Activated CD4-positive, alpha-beta T cell treated with anti-CD3 and anti-CD28 coated beads, Interleukin-10, Interleukin-2, amounts not matched to agents 100 ng/mL and 50 ng/mL, durations not matched to agents 16 hours and 8 hours (primary cell): ENCODE results near the gene SAMD4A.
"Not testable (repeated sequence)": the region's sequence is repeated elsewhere in the genome, so short reads cannot be mapped to it uniquely, and the experiment has no call there.

Experiments used
- DNase-seq: peaks from one replicate; pipeline ENCODE4 v3.0.0-alpha.2; 2020

SAMD4A gene

DNA sequence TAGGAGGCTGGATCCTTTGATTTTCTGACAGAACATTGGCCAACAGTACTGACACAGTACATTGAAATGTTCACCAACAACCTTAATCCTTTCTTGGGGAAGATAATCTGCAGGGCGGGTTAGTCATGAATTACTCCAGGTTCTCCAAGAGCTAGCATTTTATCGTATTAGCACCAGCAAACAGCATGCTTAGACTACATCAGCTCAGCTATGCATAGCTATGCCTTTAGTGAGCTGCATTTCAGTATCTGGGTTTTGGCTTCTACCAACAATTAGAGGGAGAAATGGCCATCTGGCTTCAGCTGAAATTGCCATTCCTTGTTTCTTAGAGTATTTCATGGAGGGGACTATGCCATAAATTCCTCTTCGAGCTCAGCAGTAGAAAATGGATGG lies 33.8 kb downstream of the SAMD4A start:
- DNase-seq: no peak

DNA sequence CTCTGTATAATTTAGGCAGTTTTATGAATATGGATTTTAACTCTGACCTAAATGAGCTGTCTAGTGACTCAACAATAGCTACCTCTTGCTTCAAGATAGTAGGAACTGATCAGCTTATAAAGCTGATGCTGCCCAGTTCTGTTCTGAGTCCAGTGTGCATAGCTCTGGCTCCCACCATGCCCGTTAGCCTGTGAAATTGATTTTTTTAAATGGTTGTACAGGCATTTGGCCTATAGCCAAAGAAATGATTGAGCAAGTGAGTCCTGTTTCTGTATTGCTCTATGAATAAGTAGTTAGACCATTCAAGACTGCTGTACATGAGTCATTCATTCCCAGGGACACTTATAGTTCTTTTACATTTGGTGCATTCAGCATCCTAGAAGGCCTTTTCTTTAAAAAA lies 36.4 kb downstream of the SAMD4A start:
- DNase-seq: no peak

DNA sequence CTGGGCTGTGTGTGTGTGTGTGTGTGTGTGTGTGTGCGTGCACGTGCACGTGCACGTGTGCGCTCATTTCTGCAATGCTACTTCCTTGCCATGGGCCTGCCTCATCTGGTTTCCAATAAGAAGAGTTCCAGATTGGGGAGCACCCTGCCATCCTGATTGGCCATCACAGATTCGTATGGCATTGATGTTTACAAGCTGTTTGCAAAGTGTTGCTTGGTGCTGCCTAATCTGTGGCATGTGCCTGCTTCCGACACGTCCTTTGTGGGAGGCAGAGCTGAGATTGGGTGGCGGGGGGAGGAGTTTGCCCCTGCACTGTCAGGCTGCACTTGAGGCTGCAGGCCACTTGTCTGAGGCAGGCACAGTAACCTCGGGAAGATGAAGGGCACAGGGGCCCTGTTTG lies 39.2 kb downstream of the SAMD4A start:
- DNase-seq: peak; percentile 21

DNA sequence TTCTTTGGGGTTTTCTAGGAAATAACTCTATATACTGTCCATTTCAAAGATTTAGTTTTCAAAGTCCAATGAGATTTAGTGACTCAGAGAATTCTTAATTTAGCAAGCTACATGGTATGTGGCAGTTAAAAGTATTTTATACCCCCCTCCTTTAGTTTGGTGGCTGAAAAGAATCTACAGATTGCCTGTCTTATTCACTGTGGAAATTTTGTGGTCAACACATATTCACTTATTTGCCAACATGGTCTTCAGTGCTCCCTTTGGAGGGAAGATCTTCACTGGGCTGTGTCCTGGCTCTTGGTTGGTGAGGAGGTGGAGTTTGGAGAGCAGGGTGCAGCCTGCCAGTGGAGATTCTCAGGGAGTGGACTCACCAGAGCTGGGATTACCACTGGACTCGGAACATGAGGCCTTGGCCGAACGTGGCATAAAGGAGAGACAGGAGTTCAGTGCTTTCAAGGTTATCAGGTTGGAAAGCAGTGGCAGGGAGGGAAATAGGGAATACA lies 39.8 kb downstream of the SAMD4A start:
- DNase-seq: no peak

DNA sequence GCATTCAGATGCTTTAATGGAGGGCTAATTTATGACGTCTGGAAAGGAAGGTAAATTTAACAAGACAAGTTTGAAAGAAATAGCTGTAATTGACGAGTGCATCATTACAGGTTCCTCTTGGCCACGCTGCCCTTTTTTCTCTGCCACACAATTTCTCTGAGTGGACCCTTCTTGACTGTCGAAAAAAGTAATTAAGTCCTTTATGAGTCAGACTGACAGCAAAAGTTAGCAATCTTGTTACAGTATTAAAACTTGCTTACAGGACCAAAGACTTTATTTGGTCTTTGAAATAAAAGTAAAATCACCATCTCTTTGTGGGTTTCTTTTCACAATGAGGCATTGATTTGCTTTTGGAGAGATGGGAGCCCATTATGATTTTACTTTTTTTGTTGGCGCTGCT lies 42.6 kb downstream of the SAMD4A start:
- no peak for DNase-seq

DNA sequence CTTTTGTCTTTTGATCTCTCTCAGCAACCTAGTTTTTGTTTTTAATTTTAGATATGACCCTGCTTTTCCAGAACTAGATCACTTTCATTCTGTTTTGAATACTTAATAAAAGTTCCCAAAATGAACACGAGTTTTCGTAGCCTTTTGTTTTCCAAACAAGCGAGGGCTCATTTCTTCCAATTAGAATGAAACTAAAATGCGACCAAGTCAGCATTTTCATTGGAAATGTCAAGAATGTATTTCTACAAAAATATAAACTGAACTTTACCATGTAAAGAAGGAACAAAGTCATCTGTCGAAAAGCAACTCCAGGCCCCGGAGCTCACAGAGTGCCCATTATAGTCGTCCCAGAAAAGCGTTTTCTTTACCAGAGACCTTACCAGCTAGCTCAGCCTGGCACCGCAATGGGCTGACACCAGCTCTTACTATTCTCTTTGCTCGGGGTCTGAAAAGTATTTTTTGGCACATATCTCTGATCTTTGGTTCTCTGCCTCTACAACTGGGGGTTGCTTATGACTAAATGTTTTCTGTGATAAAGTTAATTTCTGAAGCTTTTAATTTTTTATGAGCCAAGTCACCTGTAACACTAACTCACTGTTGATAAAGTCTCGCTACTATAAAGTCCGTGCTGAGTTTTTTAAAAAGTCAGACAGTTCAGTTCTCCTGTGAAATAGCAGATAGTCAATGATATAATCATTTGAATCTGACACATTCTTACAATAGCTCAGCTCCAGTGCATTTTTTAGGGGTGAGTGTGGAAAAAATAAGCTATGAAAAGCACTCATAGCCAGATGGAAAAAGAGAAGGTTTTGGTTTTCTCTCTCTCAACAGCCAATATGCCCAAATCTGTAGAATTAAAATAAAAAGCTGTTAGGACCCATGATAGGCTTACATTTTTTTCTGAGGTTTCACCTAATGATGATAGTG lies 43.4 kb downstream of the SAMD4A start:
- no peak for DNase-seq

DNA sequence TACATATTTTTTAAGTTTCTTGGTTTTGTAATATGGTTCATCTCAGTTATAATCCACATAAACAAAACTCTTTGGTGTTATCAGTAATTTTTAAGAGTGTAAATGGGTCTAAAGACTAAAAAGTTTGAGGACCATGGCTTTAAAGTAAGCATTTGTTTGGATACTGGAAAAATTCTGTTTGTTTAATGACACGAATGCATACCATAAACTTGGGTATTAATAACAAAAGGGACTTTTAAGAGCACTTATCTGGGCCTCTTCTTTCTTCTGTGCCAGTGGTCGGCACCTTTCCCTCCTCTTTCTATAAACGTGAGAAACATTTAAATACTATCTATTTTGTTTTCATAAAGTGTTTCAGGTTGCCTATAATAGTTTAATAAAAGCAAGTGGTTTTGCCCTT lies 47.4 kb downstream of the SAMD4A start:
- no peak for DNase-seq

DNA sequence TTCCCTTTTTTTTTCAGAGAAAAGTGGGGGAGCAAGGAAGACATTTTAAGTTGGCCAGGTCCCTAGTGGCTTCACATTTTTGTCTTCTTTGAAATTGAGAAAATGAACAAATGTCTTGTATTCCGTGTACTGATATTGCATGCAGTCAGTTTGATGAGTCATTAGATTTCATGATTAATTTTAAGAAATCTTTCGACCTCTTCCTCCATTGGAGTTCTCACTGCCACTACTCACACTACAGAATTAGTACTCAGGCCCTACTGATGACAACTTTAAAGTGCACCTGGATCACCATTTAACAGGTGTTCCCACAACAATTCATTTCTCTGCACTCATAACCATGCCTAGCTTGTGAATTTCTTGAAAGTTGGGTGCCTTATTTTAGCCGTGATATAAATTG lies 50.5 kb downstream of the SAMD4A start:
- peak; percentile 71 for DNase-seq

DNA sequence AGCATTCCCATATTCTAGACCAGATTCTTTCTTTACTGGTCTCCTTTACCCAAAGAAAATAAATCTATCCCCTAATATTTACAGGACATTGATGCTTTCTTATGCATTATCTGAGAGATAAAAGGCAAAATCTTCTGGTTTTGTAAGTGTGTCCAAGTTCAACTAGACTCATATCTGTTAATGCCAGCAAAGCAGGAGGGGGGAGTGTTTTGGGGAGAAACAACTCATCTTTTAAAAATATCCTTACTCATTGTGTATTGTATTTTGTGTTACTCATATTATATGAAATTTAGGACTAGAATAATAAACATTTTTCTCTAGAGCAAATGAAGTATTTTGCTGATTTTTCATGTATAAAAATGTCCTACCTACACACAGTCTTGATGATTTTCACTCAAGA lies 54.8 kb downstream of the SAMD4A start:
- DNase-seq: no peak

DNA sequence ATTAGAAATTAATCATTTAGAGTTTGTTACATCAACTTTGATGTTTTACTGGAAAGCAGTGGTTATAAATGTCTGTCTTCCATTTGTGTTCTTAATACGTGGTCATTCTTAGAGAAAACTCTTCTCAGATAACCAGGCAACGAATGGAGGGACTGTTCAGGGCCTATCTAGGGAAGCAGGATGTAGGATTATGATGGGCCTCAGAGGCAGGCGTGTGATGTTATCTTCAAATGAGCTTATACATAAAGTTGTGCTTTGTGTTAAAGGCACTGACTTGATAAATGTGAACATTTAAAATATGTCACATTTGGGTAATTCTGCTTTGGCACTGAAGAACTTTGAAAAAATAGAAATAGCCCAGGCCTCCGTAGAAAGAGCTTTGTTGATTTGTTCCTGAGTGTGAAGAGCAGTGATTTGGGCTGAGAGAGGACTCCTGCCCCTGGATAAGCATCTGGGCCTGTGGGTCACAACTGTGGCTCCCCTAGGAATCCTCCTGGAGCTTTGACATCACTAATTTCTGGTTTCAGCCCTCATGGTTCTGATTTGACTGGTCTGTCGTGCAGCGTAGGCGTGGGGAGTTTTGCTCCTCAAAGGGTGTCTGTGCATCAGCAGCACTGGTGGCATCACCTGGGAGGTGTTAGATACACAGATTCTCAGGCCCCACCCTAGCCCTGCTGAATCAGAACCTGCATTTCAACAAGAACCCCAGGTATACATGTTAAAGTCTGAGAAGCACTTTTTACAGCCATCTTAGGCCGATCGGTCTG lies 55.4 kb downstream of the SAMD4A start:
- peak; percentile 85 for DNase-seq

DNA sequence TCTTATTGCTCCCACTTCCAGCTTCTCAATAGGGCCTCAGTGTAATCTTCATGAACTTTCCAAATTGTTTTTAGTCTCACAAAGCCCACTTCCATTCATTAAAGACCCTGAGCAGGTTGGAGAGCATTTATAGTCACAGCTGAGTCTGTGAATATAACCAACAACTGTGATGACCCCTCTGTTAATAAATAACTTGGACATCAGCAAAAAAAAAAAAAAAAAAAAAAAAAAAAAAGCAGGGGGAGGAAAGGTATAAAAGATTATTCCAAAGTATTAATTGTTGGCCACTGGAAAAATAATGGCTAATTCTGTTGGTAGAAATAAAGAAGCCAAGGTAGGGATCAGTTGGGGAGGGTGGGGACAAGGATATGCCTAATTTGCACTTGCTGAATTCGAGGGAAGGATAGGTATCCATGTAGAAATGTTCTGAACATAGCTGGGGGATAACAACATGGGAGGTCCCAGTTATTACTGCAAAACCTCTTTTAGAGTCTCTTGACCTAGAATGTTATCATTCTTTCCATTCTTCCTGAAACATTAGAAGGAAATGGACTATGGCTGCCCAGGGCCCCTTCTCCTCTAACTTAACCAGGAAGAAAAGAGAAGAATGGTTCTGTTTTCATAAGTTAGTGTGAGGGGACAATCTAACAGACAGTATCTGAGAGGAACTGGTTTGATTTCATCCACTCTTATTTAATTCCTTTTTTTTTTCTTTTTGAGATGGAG lies 56.5 kb downstream of the SAMD4A start:
- no peak for DNase-seq

DNA sequence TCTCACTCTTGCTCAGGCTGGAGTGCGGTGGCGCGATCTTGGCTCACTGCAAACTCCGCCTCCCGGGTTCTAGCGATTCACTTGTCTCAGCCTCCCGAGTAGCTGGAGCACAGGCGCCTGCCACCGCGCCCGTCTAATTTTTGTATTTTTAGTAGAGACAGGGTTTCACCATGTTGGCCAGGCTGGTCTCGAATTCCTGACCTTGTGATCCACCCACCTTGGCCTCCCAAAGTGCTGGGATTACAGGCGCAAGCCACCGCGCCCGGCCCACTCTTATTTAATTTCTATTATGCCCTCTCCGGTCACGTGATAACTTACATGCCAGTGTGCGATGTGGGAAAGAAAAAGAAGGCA lies 57.1 kb downstream of the SAMD4A start:
- not testable (repeated sequence) for DNase-seq

DNA sequence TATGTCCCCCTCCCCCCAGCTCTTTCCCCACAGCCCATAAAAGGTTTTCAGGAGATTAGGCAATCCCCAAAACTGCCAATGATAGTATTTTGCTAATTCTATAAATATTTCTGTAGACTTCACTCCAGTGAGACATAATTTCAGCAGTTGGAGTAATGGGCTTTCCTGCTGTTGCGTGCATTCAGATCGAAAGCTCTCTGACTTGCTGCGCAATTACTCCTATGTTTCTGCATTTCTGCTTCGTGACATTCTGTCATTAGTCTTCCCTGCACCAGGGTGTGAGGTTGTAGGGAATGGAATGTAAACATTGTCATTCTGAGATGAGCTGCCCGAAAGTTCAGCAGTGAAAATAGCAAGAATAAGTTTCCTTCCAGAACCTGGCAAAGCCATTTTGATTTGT lies 58.2 kb downstream of the SAMD4A start:
- DNase-seq: no peak

DNA sequence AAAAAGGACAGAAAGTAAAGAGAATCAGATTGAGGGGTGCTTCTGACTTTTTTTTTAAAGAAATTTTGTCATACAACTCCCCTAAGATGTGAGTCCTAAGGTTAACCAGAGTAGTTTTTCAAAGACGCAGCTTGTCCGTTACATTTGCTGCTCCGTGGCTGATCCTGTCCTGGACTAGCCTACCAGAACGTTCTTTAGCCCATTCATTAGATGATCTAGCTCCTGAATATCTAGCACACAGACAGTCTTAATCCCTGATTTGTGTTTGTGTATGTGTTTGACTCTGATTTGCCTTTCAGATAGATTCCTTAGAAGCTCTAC lies 60.3 kb downstream of the SAMD4A start:
- DNase-seq: no peak

DNA sequence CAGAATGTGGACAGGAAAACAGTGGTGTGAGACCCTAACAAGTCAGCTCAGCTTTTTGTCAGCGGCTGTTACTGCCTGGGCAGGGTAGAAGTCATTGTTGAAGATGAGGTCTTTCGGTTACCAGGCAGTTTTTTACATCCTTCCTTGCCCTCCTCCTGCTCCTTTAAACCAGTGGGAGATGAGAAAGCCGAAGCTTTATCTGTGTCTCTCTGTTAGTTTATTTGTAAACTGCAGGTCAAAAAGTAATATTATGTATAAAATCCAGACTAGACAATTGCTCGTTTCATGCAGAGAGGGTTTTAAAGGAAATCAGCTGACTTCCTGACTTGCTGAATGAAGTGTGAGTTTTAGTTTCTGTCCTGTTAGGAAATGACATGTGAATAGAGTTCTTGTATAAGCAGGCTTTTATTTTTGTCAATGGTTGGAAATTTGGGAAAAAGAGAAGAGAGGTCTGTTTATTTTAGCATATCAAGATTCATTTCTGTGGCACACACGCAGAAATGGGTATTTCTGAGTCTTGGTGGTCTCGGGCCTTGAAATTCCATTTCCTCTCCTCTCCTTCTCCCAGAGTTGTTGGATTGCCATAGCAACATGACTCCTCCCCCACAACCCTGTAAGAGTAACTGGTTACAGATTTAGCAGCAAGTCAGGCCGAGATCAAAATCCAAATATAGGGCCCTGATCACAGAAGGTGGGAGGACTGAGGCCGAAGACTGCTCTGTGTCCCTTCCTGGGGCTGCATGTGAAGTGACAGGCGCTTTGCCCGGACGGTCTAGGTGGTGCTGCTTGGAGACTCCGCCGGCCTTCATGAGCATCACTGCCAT lies 60.8 kb downstream of the SAMD4A start:
- DNase-seq: peak; percentile 72

DNA sequence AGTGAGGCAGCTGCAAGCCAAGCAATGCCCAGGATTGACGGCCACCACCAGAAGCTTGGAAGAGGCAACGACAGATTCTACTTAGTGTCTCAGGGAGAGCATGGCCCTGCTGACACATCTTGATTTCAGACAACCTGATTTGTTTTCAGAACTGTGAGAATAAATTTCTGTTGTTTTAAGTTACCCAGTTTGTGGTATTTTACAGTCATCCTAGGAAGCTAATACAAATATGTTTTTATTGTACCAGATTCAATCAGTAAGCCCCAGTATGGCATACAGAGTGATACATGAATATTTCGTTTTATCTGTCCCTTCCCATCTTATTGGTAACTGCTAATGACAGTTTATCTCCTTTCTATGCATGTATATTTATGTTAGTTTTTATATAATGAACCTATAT lies 62.3 kb downstream of the SAMD4A start:
- DNase-seq: peak; percentile 53

DNA sequence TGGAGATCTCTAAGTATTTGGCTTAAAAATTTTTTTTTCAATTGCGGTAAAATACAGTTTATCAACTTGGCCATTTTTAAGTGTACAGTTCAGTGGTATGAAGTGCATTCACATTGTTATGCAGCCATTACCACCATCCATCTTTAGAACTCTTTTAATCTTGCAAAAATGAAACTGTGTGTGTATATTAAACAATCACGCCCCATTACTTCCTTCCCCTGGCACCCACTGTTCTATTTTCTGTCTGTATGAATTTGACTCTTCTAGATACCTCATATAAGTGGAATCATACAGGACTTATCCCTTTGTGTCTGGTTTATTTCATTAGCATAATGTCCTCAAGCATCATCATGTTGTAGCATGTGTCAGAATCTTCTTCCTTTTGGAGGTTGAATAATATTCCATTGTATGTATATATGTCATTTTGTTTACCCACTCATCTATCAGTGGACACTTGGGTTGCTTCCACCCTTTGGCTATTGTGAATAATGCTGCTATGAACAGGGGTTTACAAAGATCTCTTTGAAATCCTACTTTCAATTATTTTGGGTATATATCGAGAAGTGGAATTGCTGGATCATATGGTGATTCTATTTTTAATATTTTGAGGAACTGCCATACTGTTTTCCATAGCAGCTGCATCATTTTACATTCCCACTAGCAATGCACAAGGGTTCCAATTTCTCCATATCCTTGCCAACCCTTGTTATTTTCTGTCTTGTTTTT lies 62.9 kb downstream of the SAMD4A start:
- DNase-seq: no peak

DNA sequence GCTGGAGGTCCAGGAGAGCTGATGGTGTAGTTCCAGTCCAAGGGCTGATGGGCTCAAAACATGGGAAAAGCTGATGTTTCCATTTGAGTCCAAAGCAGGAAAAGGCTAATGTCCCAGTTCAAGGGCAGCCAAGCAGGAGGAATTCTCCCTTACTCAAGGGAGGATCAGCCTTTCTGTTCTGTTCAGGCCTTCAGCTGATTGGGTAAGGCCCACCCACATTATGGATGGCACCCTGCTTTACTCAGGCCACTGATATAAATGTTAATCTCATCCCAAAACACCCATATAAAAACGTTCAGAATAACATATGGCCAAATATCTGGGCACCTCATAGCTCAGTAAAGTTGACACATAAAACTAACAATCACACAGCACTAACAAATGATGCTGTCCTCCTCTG lies 64.1 kb downstream of the SAMD4A start:
- no peak for DNase-seq

DNA sequence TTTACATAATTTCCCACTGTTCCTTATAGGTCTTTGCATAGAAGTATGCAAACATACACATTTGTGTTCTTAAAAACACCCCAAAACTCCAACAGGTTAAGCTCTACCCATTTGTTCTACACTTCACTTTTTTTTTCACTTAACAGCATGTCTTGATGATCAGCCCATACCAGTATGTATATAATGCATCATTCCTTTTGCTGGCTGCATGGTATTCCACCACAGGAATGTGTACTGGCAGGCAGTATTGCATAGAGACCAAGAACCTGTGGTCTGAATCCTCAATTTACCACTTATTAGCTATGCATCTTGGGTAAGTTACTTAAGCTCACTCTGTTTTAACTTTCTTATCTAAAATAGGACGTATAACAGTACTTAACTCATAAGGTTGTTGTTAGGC lies 65.5 kb downstream of the SAMD4A start:
- DNase-seq: no peak

DNA sequence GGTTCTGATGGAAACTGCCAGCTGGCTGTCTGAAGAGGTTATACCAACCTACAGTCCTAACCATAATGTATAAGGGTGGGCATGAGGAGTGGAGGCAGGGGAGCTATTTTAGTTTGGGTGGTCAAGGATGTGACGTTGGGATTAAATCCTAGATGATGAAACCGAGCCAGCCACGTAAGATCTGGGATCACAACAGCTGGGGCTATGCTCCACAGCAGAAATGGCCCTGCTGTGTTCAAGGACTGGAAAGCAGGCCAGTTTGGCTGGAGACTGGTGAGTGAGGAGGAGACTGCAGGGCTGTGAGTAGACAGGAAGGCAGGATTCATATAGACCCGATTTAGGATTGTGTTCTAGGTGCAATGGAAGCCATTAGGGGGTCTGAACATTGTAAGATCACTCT lies 66.1 kb downstream of the SAMD4A start:
- no peak for DNase-seq

DNA sequence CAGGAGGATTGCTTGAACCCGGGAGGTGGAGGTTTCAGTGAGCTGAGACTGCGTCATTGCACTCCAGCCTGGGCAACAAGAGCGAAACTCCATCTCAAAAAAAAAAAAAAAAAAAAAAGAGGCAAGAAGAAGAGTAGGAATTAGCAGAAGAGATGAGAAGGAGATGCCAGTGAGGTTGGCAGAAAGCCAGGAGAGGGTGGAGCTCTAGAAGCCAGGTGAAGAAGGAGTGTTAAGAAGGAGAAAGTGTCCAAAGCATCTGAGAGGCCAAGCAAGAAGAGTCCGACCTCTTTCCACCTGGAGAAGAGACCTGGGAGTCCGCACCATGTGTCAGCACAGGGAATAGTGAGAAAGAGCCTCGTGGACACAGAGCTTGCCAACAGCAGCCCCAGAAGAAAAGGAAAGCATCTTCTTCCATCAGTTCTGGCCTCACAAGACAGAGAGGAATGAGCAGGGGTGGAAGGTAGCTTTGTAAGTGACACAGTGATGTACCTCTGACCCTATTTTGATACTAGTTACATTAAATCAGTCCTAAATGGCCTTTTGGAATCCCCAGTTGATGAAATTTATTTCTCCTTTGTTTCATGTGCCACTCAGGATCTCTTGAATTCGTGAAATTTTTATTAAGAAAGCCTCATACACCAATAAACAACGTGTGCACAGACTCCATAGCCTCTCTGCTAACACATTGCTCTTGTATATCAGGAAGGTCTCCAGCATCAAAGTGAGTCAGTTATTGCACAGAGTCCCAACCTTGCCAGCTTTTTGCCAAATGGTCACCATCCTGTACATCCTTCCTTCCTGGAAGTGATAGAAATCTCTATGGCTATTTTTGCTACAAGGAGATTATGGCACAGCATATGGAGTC lies 70.6 kb downstream of the SAMD4A start:
- DNase-seq: no peak
